Measurements from ENCODE around the gene COASY. TPM values are rescaled to one million over a fixed set of nuclear protein-coding genes. Genes with fewer than 3 reads are reported as not detected.

COASY gene
- total RNA-seq (10 to 100 TPM; 18.2 to 33.4 TPM), polyA plus RNA-seq (10 to 100 TPM; 70.0 to 78.1 TPM)

DNA sequence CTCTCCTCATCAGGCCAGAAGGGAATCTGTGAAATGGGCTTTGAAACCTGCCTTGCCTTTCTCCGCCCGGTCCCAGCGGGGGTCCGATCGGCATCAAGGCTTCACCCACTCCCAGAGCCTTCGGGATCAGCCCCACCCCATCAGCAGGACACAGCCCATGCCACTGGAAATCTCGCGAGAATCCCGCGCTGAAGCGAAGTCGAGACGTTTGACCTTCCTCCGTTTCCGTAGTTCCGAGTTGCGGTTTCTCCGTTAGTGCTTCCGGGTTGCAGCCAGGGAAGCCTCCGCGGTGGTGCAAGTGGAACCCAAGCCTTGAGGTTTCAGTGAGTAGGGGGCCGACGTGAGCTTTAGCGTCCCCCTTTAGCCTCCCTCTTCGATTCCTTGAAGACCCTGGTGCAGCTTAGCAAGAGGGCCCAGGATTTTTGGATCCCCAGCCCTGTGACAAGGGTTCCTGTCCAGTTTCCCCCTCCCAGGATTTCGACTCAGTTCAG is at the start of gene COASY:
COASY (plus strand) TSS at position 252 of the 491 bp plus-strand sequence. CDS start 475 bp downstream, outside the sequence.
- no peaks in the 10 kb centered on the region for H3K9me3 ChIP-seq (ENCODE audit: control insufficient read depth in 4 of 4, low read length in 3 of 4)
- H3K36me3 ChIP-seq (ENCODE audit: control insufficient read depth in 4 of 4, insufficient read depth in 3 of 4, low read depth in 1 of 4, low read length in 3 of 4): peaks cover 0 to 8% (median 5%) of the 10 kb centered on the region in 4 donors
- peak; percentile 94 for DNase-seq (ENCODE audit: low spot score)
- no peaks in the 10 kb centered on the region for H3K27me3 ChIP-seq (ENCODE audit: control insufficient read depth in 4 of 4, insufficient read depth in 4 of 4, low read length in 3 of 4)
- H3K27ac ChIP-seq (ENCODE audit: low read depth in 1 of 2, low read length in 2 of 2): peak within 1 kb of the TSS; percentile 85 to 86
- TF ChIP-seq HNF4A (conservative IDR thresholded peaks at IDR 0.05) (peak; percentile 16 to 52), HNF4G (IDR thresholded peaks at IDR 0.05) (no peak), GABPA (IDR thresholded peaks at IDR 0.05 in 1 of 2, conservative IDR thresholded peaks at IDR 0.05 in 1 of 2) (peak; percentile 76 to 97), ZBTB33 (IDR thresholded peaks at IDR 0.05) (peak; percentile 100), YY1 (IDR thresholded peaks at IDR 0.05) (peak; percentile 82), ATF3 (IDR thresholded peaks at IDR 0.05) (no peak), FOXA2 (IDR thresholded peaks at IDR 0.05) (no peak), CTCF (IDR thresholded peaks at IDR 0.05; ENCODE audit: low read depth, low read length, missing input control) (no peak), RAD21 (IDR thresholded peaks at IDR 0.05) (peak; percentile 23 to 32), TAF1 (conservative IDR thresholded peaks at IDR 0.05) (no peak), EGR1 (IDR thresholded peaks at IDR 0.05; ENCODE audit: low read depth in 2 of 2) (peak in 1 of 2 donors; percentile 55), SP1 (IDR thresholded peaks at IDR 0.05) (peak; percentile 58), JUND (IDR thresholded peaks at IDR 0.05) (peak in 1 of 2 donors; percentile 38), FOXA1 (IDR thresholded peaks at IDR 0.05) (no peak), NR2F2 (IDR thresholded peaks at IDR 0.05) (peak; percentile 25), RXRA (IDR thresholded peaks at IDR 0.05) (peak; percentile 30 to 59)
- TF ChIP-seq, protein P1, sequence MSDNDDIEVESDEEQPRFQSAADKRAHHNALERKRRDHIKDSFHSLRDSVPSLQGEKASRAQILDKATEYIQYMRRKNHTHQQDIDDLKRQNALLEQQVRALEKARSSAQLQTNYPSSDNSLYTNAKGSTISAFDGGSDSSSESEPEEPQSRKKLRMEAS (IDR thresholded peaks at IDR 0.05): no peak
- TF ChIP-seq, protein P2, sequence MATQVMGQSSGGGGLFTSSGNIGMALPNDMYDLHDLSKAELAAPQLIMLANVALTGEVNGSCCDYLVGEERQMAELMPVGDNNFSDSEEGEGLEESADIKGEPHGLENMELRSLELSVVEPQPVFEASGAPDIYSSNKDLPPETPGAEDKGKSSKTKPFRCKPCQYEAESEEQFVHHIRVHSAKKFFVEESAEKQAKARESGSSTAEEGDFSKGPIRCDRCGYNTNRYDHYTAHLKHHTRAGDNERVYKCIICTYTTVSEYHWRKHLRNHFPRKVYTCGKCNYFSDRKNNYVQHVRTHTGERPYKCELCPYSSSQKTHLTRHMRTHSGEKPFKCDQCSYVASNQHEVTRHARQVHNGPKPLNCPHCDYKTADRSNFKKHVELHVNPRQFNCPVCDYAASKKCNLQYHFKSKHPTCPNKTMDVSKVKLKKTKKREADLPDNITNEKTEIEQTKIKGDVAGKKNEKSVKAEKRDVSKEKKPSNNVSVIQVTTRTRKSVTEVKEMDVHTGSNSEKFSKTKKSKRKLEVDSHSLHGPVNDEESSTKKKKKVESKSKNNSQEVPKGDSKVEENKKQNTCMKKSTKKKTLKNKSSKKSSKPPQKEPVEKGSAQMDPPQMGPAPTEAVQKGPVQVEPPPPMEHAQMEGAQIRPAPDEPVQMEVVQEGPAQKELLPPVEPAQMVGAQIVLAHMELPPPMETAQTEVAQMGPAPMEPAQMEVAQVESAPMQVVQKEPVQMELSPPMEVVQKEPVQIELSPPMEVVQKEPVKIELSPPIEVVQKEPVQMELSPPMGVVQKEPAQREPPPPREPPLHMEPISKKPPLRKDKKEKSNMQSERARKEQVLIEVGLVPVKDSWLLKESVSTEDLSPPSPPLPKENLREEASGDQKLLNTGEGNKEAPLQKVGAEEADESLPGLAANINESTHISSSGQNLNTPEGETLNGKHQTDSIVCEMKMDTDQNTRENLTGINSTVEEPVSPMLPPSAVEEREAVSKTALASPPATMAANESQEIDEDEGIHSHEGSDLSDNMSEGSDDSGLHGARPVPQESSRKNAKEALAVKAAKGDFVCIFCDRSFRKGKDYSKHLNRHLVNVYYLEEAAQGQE (IDR thresholded peaks at IDR 0.05): peak; percentile 58
- H3K4me1 ChIP-seq (ENCODE audit: control insufficient read depth in 4 of 4, insufficient read depth in 4 of 4, low read length in 3 of 4): peaks cover 15 to 52% (median 44%) of the 10 kb centered on the region in 4 donors
- under 1% methylated on average over 26 of the region's 26 CpGs for WGBS
- peak within 1 kb of the TSS; percentile 80 to 90 (median 85) for H3K4me3 ChIP-seq (ENCODE audit: low read depth in 1 of 3, low read length in 3 of 3)
- H3K9ac ChIP-seq (ENCODE audit: low read depth in 1 of 2, low read length in 2 of 2): peak within 1 kb of the TSS; percentile 73 to 97
